ENCODE results near the gene TANC2. TPM values are rescaled to one million over a fixed set of nuclear protein-coding genes. Genes with fewer than 3 reads are reported as not detected.
A peak's percentile ranks its signal among the peaks of the same experiment; 100 is the strongest.

TANC2 gene
- total RNA-seq, 1 donor from 2014 or later = 84.2 TPM

- FAIRE-seq (no peak), DNase-seq (ENCODE audit: low read depth) (peak; percentile 87)
- no peak overlapping the region for H3K4me3 ChIP-seq (ENCODE audit: low read depth, low read length)
- TF ChIP-seq, protein P1, sequence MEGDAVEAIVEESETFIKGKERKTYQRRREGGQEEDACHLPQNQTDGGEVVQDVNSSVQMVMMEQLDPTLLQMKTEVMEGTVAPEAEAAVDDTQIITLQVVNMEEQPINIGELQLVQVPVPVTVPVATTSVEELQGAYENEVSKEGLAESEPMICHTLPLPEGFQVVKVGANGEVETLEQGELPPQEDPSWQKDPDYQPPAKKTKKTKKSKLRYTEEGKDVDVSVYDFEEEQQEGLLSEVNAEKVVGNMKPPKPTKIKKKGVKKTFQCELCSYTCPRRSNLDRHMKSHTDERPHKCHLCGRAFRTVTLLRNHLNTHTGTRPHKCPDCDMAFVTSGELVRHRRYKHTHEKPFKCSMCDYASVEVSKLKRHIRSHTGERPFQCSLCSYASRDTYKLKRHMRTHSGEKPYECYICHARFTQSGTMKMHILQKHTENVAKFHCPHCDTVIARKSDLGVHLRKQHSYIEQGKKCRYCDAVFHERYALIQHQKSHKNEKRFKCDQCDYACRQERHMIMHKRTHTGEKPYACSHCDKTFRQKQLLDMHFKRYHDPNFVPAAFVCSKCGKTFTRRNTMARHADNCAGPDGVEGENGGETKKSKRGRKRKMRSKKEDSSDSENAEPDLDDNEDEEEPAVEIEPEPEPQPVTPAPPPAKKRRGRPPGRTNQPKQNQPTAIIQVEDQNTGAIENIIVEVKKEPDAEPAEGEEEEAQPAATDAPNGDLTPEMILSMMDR (IDR thresholded peaks at IDR 0.05; ENCODE audit: insufficient read depth, low read length, severe bottlenecking) = no peak
- H3K27me3 ChIP-seq (ENCODE audit: control insufficient read depth, insufficient read depth, low read length) = no peaks in the 10 kb centered on the region
- no peaks in the 10 kb centered on the region for H3K36me3 ChIP-seq (ENCODE audit: control insufficient read depth, insufficient read depth, low read length)
These were observed 35.8 kb downstream of the TANC2 start for GRCh38 chr17:63001689-63002394.

GRCh38 chr17:63002625-63003024 is 36.6 kb downstream of the TANC2 start:
- FAIRE-seq = no peak

GRCh38 chr17:63015824-63016223 is 49.8 kb downstream of the TANC2 start:
- DNase-seq (ENCODE audit: low read depth) = no peak
- no peak for FAIRE-seq
- no peak overlapping the region for H3K4me3 ChIP-seq (ENCODE audit: low read depth, low read length)
- H3K36me3 ChIP-seq (ENCODE audit: control insufficient read depth, insufficient read depth, low read length) = peaks cover 1% of the 10 kb centered on the region
- TF ChIP-seq, protein P1 (IDR thresholded peaks at IDR 0.05; ENCODE audit: insufficient read depth, low read length, severe bottlenecking) = no peak
- H3K27me3 ChIP-seq (ENCODE audit: control insufficient read depth, insufficient read depth, low read length) = no peaks in the 10 kb centered on the region

More at GRCh38 chr17:63002625-63003024, 36.6 kb downstream of the TANC2 start:
- no peak overlapping the region for H3K4me3 ChIP-seq (ENCODE audit: low read depth, low read length)
- H3K36me3 ChIP-seq (ENCODE audit: control insufficient read depth, insufficient read depth, low read length) = no peaks in the 10 kb centered on the region
- TF ChIP-seq, protein P1 (IDR thresholded peaks at IDR 0.05; ENCODE audit: insufficient read depth, low read length, severe bottlenecking) = no peak
- no peak for DNase-seq (ENCODE audit: low read depth)
- H3K27me3 ChIP-seq (ENCODE audit: control insufficient read depth, insufficient read depth, low read length) = no peaks in the 10 kb centered on the region

Other genes with a start within 250 kb of the TANC2 start
- gene MARCHF10, start 157.9 kb upstream of the TANC2 start, total RNA-seq = not detected in 2 replicates

Data from bronchial epithelial cell (primary cell).